Osteocyte (in vitro differentiated cells): Measurements from ENCODE around the gene ATAT1. TPM values are rescaled to one million over a fixed set of nuclear protein-coding genes. Genes with fewer than 3 reads are reported as not detected.

Experiments
- DNase-seq: peaks from one replicate; pipeline ENCODE4 v3.0.0; 2021; ENCODE audit warnings: mixed read lengths; ENCODE audit not compliant: unreplicated experiment; ENCODE audit errors: extremely low spot score
- H3K27ac Mint-ChIP-seq: one replicate; pipeline ENCODE4 v1.8.0; 2021; ENCODE audit warnings: mild to moderate bottlenecking, mixed read lengths; ENCODE audit not compliant: unreplicated experiment
- H3K27me3 Mint-ChIP-seq: one replicate; pipeline ENCODE4 v1.8.0; 2021; ENCODE audit warnings: mixed read lengths; ENCODE audit not compliant: unreplicated experiment
- H3K36me3 Mint-ChIP-seq: one replicate; pipeline ENCODE4 v1.8.0; 2021; ENCODE audit warnings: mixed read lengths; ENCODE audit not compliant: unreplicated experiment
- H3K4me1 Mint-ChIP-seq: one replicate; pipeline ENCODE4 v1.8.0; 2021; ENCODE audit warnings: mixed read lengths; ENCODE audit not compliant: unreplicated experiment
- H3K4me3 Mint-ChIP-seq: one replicate; pipeline ENCODE4 v1.8.0; 2021; ENCODE audit warnings: mild to moderate bottlenecking, moderate library complexity, mixed read lengths; ENCODE audit not compliant: unreplicated experiment
- H3K9me3 Mint-ChIP-seq: one replicate; pipeline ENCODE4 v1.8.0; 2021; ENCODE audit warnings: mixed read lengths; ENCODE audit not compliant: unreplicated experiment
- total RNA-seq: library from RNA; stranded (reverse); gene quantifications from 2 replicates; pipeline ENCODE4 v1.2.1, GENCODE V29; 2021
- TF ChIP-seq, protein P1 (sequence below): fragments of 200-600 bp; sonication (generic); IDR thresholded peaks from 2 replicates; pipeline ENCODE4 v1.5.0; 2021; ENCODE audit warnings: antibody characterized with exemption, mild to moderate bottlenecking, moderate library complexity

ATAT1 gene
- total RNA-seq, 1 donor from 2014 or later: 20.0 TPM

DNA sequence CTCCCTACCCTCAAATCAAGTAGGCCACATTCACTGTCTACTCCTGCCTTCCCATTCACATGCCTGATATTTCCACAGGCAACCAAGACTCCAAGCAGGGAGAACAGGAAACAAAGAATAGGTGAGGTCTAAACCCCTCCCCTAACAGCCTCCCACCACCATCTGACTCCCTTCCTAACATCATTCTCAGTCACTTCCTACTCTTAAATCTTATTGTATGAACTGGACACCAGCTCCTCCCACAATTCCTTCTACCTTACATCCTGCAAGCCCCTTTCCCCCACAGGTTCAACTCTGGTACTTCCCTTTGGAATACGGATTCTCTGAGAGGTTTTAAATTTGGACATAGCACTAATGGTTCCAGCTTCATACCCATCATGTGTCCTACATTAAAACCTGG, 19.3 kb downstream of the ATAT1 start:
- no peaks in the 10 kb centered on the region for H3K9me3 Mint-ChIP-seq
- H3K36me3 Mint-ChIP-seq: peaks cover 19% of the 10 kb centered on the region
- peak overlapping the region; percentile 4 for H3K27ac Mint-ChIP-seq
- no peak for DNase-seq
- H3K4me1 Mint-ChIP-seq: peaks cover 15% of the 10 kb centered on the region
- H3K4me3 Mint-ChIP-seq: peak overlapping the region; percentile 83
- TF ChIP-seq, protein P1, sequence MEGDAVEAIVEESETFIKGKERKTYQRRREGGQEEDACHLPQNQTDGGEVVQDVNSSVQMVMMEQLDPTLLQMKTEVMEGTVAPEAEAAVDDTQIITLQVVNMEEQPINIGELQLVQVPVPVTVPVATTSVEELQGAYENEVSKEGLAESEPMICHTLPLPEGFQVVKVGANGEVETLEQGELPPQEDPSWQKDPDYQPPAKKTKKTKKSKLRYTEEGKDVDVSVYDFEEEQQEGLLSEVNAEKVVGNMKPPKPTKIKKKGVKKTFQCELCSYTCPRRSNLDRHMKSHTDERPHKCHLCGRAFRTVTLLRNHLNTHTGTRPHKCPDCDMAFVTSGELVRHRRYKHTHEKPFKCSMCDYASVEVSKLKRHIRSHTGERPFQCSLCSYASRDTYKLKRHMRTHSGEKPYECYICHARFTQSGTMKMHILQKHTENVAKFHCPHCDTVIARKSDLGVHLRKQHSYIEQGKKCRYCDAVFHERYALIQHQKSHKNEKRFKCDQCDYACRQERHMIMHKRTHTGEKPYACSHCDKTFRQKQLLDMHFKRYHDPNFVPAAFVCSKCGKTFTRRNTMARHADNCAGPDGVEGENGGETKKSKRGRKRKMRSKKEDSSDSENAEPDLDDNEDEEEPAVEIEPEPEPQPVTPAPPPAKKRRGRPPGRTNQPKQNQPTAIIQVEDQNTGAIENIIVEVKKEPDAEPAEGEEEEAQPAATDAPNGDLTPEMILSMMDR: no peak
- H3K27me3 Mint-ChIP-seq: no peaks in the 10 kb centered on the region

DNA sequence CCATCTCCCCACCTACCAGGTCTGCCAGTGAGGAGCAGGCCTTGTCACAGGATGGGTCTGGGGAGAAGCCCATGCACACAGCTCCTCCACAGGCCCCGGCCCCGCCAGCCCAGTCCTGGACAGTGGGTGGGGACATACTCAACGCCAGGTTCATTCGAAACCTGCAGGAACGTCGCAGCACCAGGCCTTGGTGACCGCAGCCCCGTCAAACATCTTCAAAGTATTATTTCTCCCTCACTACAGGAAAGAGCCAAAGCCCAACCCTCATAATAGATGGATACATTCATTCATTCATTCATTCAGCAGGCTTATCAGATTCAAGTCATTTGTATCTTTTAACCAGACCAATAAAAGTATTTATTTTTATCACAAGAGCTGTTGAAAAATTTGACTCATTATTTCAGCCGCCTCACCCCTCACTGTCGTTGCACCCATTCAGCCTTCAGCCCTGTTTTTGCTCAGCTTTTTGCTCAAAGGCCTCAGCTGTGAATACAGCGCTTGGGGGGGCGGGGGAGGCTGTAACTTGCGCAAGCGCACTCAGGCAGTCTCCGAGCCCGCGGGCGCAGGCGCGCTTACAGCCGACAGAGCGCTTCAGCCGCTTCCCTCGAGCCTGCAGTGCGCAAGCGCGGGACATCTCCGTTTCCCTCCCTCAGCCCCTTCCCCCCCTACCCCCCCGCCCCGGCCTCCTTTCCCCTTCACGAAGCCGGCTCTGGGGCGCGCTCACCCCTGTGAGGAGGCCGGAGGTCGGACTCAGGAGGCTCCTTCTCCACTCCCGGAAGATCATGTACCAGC, 20.0 kb downstream of the ATAT1 start, which contains the start of gene C6orf136:
C6orf136 (plus strand) TSS at position 684 of the 792 bp plus-strand sequence; CDS start at position 783, 99 bp downstream.
- peak; percentile 97 for DNase-seq
- Mint-ChIP-seq H3K27ac (peak within 1 kb of the TSS; percentile 74), H3K9me3 (no peaks in the 10 kb centered on the region), H3K4me3 (peak within 1 kb of the TSS; percentile 83), H3K4me1 (peaks cover 15% of the 10 kb centered on the region), H3K36me3 (peaks cover 18% of the 10 kb centered on the region), H3K27me3 (no peaks in the 10 kb centered on the region)
- TF ChIP-seq, protein P1: no peak

DNA sequence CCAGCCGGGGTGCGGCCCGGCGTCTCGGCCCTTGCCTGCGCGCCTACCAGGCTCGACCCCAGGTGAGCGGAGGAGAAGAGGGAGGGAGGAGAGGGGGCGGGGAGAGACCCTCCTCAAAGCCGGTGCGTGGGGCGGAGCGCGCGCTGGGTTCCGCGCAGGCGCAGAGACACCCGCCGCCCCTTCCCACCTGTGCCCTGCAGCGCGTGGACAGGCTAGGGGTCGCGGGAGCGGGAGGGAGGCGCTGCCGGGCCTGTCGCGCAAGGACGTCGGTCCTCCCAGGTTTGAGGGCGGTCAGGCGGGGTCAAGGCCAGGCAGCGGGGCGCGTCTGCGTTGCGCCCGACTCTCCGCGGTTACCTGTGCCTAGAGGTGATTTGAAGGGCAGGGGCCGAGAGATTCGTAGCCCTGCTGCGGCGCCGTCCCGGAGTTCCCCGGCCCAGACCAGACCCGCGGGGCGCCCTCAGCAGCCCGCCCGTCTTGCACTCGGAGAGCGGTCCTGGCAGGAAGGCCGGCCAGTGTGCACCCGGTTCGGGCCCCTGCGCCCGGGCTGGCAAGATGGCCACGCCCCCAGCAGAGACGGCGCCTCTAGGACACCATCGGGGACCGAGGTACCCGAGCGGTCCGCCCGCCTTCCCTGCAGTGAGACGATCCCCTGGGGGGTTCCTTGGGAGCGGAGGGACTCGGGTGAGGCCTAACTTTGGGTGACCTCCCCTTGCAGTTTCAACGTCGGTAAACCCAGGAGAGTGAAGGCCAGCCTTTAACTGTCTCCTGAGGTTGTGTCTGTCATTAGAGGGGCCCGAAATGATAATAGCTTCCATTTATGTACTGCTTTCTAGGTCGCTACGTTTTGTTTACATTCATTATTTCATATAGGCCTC, 20.8 kb downstream of the ATAT1 start:
- TF ChIP-seq, protein P1: no peak
- Mint-ChIP-seq H3K27me3 (no peaks in the 10 kb centered on the region), H3K4me1 (peaks cover 15% of the 10 kb centered on the region), H3K36me3 (peaks cover 24% of the 10 kb centered on the region), H3K4me3 (peak overlapping the region; percentile 83), H3K27ac (peak overlapping the region; percentile 74), H3K9me3 (no peaks in the 10 kb centered on the region)
- peak; percentile 90 for DNase-seq

DNA sequence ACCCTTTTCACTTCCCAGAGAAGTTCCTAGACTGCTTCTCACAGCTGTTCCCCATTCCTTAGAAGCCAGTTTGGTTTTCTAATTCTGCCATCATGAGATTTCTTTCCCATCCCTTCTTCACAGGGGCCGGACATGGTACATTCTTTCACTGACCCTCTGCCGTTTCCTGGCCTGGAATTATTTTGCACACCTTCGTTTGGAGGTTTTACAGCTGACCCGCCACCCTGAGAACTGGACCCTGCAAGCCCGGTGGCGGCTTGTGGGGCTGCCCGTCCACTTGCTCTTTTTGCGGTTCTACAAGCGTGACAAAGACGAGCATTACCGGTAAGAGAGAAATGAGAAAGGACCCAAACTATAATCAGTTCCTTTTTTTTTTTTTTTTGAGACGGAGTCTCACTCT, 24.5 kb downstream of the ATAT1 start:
- peaks cover 33% of the 10 kb centered on the region for H3K36me3 Mint-ChIP-seq
- H3K27me3 Mint-ChIP-seq: no peaks in the 10 kb centered on the region
- H3K4me3 Mint-ChIP-seq: no peak overlapping the region
- TF ChIP-seq, protein P1: no peak
- H3K27ac Mint-ChIP-seq: no peak overlapping the region
- no peaks in the 10 kb centered on the region for H3K9me3 Mint-ChIP-seq
- peaks cover 13% of the 10 kb centered on the region for H3K4me1 Mint-ChIP-seq
- DNase-seq: no peak
